HG03280 (cell line): ENCODE results near the gene KRTAP1-1.
"Not testable (repeated sequence)": the region's sequence is repeated elsewhere in the genome, so short reads cannot be mapped to it uniquely, and the experiment has no call there.

Experiments used
- ATAC-seq: cut with Tn5 transposase; IDR thresholded peaks from one replicate; pipeline ENCODE4 v1.9.1; 2021; ENCODE audit warnings: mild to moderate bottlenecking, moderate library complexity; ENCODE audit not compliant: unreplicated experiment

The KRTAP1-1 gene

GRCh38 chr17:41057547-41057946, 16.3 kb upstream of the KRTAP1-1 start:
- ATAC-seq = no peak

- ATAC-seq = not testable (repeated sequence)
These were observed 13.9 kb upstream of the KRTAP1-1 start, which contains the start of gene KRTAP2-2 for GRCh38 chr17:41055130-41055529. Gene KRTAP2-2, minus strand, starts transcription at chr17:41055230. Its CDS starts 19 bp downstream, at chr17:41055211.

- ATAC-seq = not testable (repeated sequence)
These were observed 13.3 kb upstream of the KRTAP1-1 start for GRCh38 chr17:41054556-41054955.

- no peak for ATAC-seq
These were observed 12.8 kb upstream of the KRTAP1-1 start for GRCh38 chr17:41054025-41054424.

GRCh38 chr17:41052566-41052965, 11.3 kb upstream of the KRTAP1-1 start:
- ATAC-seq = no peak

GRCh38 chr17:41049110-41049509, 7.9 kb upstream of the KRTAP1-1 start:
- ATAC-seq = no peak

GRCh38 chr17:41048441-41048840, 7.2 kb upstream of the KRTAP1-1 start:
- ATAC-seq = no peak

- ATAC-seq = not testable (repeated sequence)
These were observed 5.7 kb upstream of the KRTAP1-1 start, which contains the start of gene KRTAP2-1 for GRCh38 chr17:41046735-41047465. Gene KRTAP2-1, minus strand, starts transcription at chr17:41047316. Its CDS starts 49 bp downstream, at chr17:41047267.

GRCh38 chr17:41042953-41043352, 1.7 kb upstream of the KRTAP1-1 start:
- no peak for ATAC-seq

- no peak for ATAC-seq
These were observed 3.3 kb downstream of the KRTAP1-1 start for GRCh38 chr17:41037853-41038350.

GRCh38 chr17:41034346-41034935, 6.8 kb downstream of the KRTAP1-1 start, which contains the start of gene KRTAP1-3:
Gene KRTAP1-3, minus strand, starts transcription at chr17:41034874. Its CDS starts 53 bp downstream, at chr17:41034821.
- ATAC-seq = not testable (repeated sequence)

GRCh38 chr17:41029633-41030245, 11.5 kb downstream of the KRTAP1-1 start, which contains the start of gene KRTAP1-4:
Gene KRTAP1-4, minus strand, starts transcription at chr17:41030195. Its CDS starts 117 bp downstream, at chr17:41030078.
- no peak for ATAC-seq

- no peak for ATAC-seq
These were observed 14.4 kb downstream of the KRTAP1-1 start, which contains the start of gene KRTAP1-5 for GRCh38 chr17:41026715-41027471. Gene KRTAP1-5, minus strand, starts transcription at chr17:41027208. Its CDS starts 53 bp downstream, at chr17:41027155.

- no peak for ATAC-seq
These were observed 16.6 kb downstream of the KRTAP1-1 start for GRCh38 chr17:41024697-41025096.

GRCh38 chr17:41020336-41020735, 20.9 kb downstream of the KRTAP1-1 start:
- no peak for ATAC-seq

GRCh38 chr17:41019415-41019814, 21.8 kb downstream of the KRTAP1-1 start:
- ATAC-seq = no peak

GRCh38 chr17:41018541-41018940, 22.7 kb downstream of the KRTAP1-1 start:
- no peak for ATAC-seq

GRCh38 chr17:41016578-41017215, 24.6 kb downstream of the KRTAP1-1 start:
- no peak for ATAC-seq

- no peak for ATAC-seq
These were observed 25.8 kb downstream of the KRTAP1-1 start for GRCh38 chr17:41015454-41015853.

- ATAC-seq = no peak
These were observed 27.6 kb downstream of the KRTAP1-1 start for GRCh38 chr17:41013606-41014005.
